WTC11 (cell line): Measurements from ENCODE around the gene CALY.

Source experiments
- FOXP1 ChIP-seq: sonication (generic); formaldehyde crosslinking; IDR thresholded peaks from 2 replicates; pipeline ENCODE4 v1.8.0; 2022; ENCODE audit warnings: missing genetic modification reagents, mild to moderate bottlenecking, moderate library complexity, borderline replicate concordance
- KAT7 ChIP-seq: sonication (generic); formaldehyde crosslinking; IDR thresholded peaks from 2 replicates; pipeline ENCODE4 v1.8.1; 2023; ENCODE audit warnings: missing genetic modification reagents, mild to moderate bottlenecking, borderline replicate concordance
- SMAD3 ChIP-seq: sonication (generic); formaldehyde crosslinking; IDR thresholded peaks from 2 replicates; pipeline ENCODE4 v1.8.0; 2022; ENCODE audit warnings: missing genetic modification reagents, mild to moderate bottlenecking, borderline replicate concordance
- SP1 ChIP-seq: sonication (generic); formaldehyde crosslinking; conservative IDR thresholded peaks from 2 replicates; pipeline ENCODE4 v1.8.1; 2022; ENCODE audit warnings: missing genetic modification reagents
- TEAD4 ChIP-seq: sonication (generic); formaldehyde crosslinking; IDR thresholded peaks from 2 replicates; pipeline ENCODE4 v1.8.0; 2022; ENCODE audit warnings: mild to moderate bottlenecking, missing genetic modification reagents
- TF ChIP-seq, protein P1 (sequence below): sonication (generic); formaldehyde crosslinking; IDR thresholded peaks from 2 replicates; pipeline ENCODE4 v1.8.1; 2023; ENCODE audit warnings: mild to moderate bottlenecking, missing genetic modification reagents
- TF ChIP-seq, protein P2 (sequence below): fragments of 200-600 bp; IDR thresholded peaks from 2 replicates; pipeline ENCODE4 v1.8.0; 2022; ENCODE audit warnings: antibody characterized with exemption
- TF ChIP-seq, protein P3 (sequence below): sonication (generic); formaldehyde crosslinking; IDR thresholded peaks from 2 replicates; pipeline ENCODE4 v1.8.1; 2022; ENCODE audit warnings: low read depth, missing genetic modification reagents, borderline replicate concordance

DNA sequence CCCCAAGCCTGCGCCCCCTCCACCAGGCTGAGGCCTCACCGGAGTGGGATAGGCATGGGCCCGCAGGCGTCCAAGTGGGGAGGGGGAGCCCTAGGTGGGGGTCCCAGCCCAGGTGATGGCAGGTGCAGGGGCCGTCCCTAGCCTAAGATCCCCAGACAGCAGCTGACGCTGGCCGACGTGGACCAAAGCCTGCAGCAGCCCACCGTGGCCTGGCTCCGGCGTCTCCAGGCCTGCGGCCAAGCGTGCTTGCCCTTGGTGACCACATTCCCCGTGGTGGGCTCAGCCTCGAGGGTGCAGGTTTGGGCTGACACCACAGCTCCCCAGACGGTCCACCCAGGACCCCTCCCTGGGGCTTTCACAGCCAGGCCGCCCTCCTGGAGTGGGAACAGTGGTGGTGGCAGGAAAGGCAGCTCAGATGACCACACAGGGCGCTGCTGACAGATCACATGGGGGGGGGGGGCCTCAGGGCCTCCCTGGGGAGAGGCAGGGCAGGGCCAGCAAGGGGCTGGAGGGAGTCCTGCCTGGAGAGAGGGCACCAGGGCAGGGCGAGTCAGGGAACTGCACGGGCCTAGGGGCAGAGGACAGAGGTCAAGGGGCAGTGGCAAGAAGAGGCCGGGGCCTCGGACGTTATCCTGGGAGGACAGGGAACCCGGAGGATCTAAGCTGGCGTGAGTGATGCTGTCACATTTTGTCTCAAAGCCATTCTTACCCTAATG, 59.3 kb downstream of the CALY start:
- TF ChIP-seq KAT7 (CRISPR knock-in tag) (no peak), FOXP1 (no peak), TEAD4 (no peak), SMAD3 (CRISPR knock-in tag) (no peak), SP1 (CRISPR knock-in tag) (no peak)
- TF ChIP-seq, protein P1, sequence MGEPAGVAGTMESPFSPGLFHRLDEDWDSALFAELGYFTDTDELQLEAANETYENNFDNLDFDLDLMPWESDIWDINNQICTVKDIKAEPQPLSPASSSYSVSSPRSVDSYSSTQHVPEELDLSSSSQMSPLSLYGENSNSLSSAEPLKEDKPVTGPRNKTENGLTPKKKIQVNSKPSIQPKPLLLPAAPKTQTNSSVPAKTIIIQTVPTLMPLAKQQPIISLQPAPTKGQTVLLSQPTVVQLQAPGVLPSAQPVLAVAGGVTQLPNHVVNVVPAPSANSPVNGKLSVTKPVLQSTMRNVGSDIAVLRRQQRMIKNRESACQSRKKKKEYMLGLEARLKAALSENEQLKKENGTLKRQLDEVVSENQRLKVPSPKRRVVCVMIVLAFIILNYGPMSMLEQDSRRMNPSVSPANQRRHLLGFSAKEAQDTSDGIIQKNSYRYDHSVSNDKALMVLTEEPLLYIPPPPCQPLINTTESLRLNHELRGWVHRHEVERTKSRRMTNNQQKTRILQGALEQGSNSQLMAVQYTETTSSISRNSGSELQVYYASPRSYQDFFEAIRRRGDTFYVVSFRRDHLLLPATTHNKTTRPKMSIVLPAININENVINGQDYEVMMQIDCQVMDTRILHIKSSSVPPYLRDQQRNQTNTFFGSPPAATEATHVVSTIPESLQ = no peak
- TF ChIP-seq, protein P2, sequence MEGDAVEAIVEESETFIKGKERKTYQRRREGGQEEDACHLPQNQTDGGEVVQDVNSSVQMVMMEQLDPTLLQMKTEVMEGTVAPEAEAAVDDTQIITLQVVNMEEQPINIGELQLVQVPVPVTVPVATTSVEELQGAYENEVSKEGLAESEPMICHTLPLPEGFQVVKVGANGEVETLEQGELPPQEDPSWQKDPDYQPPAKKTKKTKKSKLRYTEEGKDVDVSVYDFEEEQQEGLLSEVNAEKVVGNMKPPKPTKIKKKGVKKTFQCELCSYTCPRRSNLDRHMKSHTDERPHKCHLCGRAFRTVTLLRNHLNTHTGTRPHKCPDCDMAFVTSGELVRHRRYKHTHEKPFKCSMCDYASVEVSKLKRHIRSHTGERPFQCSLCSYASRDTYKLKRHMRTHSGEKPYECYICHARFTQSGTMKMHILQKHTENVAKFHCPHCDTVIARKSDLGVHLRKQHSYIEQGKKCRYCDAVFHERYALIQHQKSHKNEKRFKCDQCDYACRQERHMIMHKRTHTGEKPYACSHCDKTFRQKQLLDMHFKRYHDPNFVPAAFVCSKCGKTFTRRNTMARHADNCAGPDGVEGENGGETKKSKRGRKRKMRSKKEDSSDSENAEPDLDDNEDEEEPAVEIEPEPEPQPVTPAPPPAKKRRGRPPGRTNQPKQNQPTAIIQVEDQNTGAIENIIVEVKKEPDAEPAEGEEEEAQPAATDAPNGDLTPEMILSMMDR = no peak
- TF ChIP-seq, protein P3, sequence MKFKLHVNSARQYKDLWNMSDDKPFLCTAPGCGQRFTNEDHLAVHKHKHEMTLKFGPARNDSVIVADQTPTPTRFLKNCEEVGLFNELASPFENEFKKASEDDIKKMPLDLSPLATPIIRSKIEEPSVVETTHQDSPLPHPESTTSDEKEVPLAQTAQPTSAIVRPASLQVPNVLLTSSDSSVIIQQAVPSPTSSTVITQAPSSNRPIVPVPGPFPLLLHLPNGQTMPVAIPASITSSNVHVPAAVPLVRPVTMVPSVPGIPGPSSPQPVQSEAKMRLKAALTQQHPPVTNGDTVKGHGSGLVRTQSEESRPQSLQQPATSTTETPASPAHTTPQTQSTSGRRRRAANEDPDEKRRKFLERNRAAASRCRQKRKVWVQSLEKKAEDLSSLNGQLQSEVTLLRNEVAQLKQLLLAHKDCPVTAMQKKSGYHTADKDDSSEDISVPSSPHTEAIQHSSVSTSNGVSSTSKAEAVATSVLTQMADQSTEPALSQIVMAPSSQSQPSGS (CRISPR knock-in tag) = no peak
